CD4-positive, alpha-beta T cell (primary cell): Measurements from ENCODE around the gene INPP5A. TPM values are rescaled to one million over a fixed set of nuclear protein-coding genes. Genes with fewer than 3 reads are reported as not detected.

Experiments used
- ATAC-seq: fragments of 200-7000 bp; cut with Tn5 transposase; one replicate; pipeline ENCODE4 v1.10.0; 2022; ENCODE audit warnings: mild to moderate bottlenecking; ENCODE audit not compliant: poor library complexity
- CTCF ChIA-PET: fragments of 350-600 bp; sonication (Branson Sonifier 250); formaldehyde crosslinking; loops from one replicate; lab custom pipeline; 2021; ENCODE audit warnings: antibody characterized with exemption, inconsistent platforms; lab: Charles Lee
- POLR2A ChIA-PET: fragments of 350-600 bp; sonication (Branson Sonifier 250); formaldehyde crosslinking; loops from one replicate; lab custom pipeline; 2021; ENCODE audit warnings: antibody characterized with exemption, inconsistent platforms; lab: Charles Lee
- DNase-seq, 14 experiments: peaks; one replicate each; pipeline ENCODE4 v3.0.0-alpha.2; 2013 to 2020; ENCODE audit warnings: mixed read lengths in 2 of 14
- H3K27ac ChIP-seq, 2 donors: one replicate each; pipeline versions ENCODE4 v1.5.1 to v1.7.0; 2013; ENCODE audit warnings: low read length in 2 of 2, low read depth in 1 of 2, mild to moderate bottlenecking in 1 of 2
- H3K27me3 ChIP-seq, 2 experiments: 1 replicate in 1 of 2; 2 replicates in 1 of 2; pipeline versions ENCODE4 v1.6.1 to v1.7.0; 2013; ENCODE audit warnings: low read length in 2 of 2, control low read depth in 1 of 2, mild to moderate bottlenecking in 1 of 2, moderate library complexity in 1 of 2; ENCODE audit not compliant: insufficient read depth in 2 of 2, control insufficient read depth in 1 of 2
- H3K36me3 ChIP-seq: one replicate; pipeline ENCODE4 v1.6.1; 2013; ENCODE audit warnings: low read length, control low read depth; ENCODE audit not compliant: insufficient read depth
- H3K4me1 ChIP-seq: one replicate; pipeline ENCODE4 v1.6.1; 2013; ENCODE audit warnings: low read length, control low read depth; ENCODE audit not compliant: insufficient read depth
- H3K4me3 ChIP-seq: one replicate; pipeline ENCODE4 v1.5.1; 2013; ENCODE audit warnings: mild to moderate bottlenecking, low read length, moderate library complexity
- H3K9me3 ChIP-seq, 2 experiments: 1 replicate in 1 of 2; 2 replicates in 1 of 2; pipeline versions ENCODE4 v1.6.1 to v1.7.0; 2013; ENCODE audit warnings: low read length in 2 of 2, mild to moderate bottlenecking in 2 of 2, control low read depth in 1 of 2, moderate library complexity in 1 of 2; ENCODE audit not compliant: control insufficient read depth in 1 of 2, insufficient read depth in 1 of 2
- H3K27ac Mint-ChIP-seq: one replicate; pipeline ENCODE4 v1.8.0; 2020; ENCODE audit warnings: mixed read lengths
- H3K27me3 Mint-ChIP-seq: one replicate; pipeline ENCODE4 v1.8.0; 2021; ENCODE audit warnings: mixed read lengths
- H3K36me3 Mint-ChIP-seq: one replicate; pipeline ENCODE4 v1.8.0; 2021; ENCODE audit warnings: low read depth, mixed read lengths
- H3K4me1 Mint-ChIP-seq: one replicate; pipeline ENCODE4 v1.8.0; 2021; ENCODE audit warnings: low read depth, mixed read lengths
- H3K4me3 Mint-ChIP-seq: one replicate; pipeline ENCODE4 v1.8.0; 2020; ENCODE audit warnings: mild to moderate bottlenecking, mixed read lengths
- H3K9me3 Mint-ChIP-seq: one replicate; pipeline ENCODE4 v1.8.0; 2020; ENCODE audit warnings: mixed read lengths
- intact Hi-C, 2 experiments: fragments of 100-400 bp; cut with DNase I in 1 of 2; cut with micrococcal nuclease in 1 of 2; formaldehyde crosslinking; loops; one replicate each; pipeline versions ENCODE4 v1.15.1 to v1.9.0; 2023 to 2025; cut with DNase I, micrococcal nuclease
- total RNA-seq, 174 experiments: library from RNA in 2 of 174; stranded (reverse) in 2 of 174; gene quantifications; one replicate each; pipeline ENCODE4 v1.2.3 and lab custom pipeline; 2021 to 2026
- TF ChIP-seq, protein P1 (sequence below): fragments of 200-600 bp; IDR thresholded peaks from one replicate; pipeline ENCODE4 v1.8.0; 2022; ENCODE audit warnings: antibody characterized with exemption, mild to moderate bottlenecking

INPP5A gene
- total RNA-seq, 2 experiments from 2014 or later = 22.0 to 24.8 TPM

GRCh38 chr10:132687181-132687892 lies 149.8 kb downstream of the INPP5A start:
- no peak for DNase-seq
- Mint-ChIP-seq H3K36me3 (peaks cover 35% of the 10 kb centered on the region), H3K4me3 (no peak overlapping the region), H3K27me3 (no peaks in the 10 kb centered on the region), H3K9me3 (no peaks in the 10 kb centered on the region), H3K27ac (no peak overlapping the region), H3K4me1 (peaks cover 22% of the 10 kb centered on the region)
- no peak overlapping the region for H3K4me3 ChIP-seq
- peaks cover 14% of the 10 kb centered on the region for H3K36me3 ChIP-seq
- TF ChIP-seq, protein P1, sequence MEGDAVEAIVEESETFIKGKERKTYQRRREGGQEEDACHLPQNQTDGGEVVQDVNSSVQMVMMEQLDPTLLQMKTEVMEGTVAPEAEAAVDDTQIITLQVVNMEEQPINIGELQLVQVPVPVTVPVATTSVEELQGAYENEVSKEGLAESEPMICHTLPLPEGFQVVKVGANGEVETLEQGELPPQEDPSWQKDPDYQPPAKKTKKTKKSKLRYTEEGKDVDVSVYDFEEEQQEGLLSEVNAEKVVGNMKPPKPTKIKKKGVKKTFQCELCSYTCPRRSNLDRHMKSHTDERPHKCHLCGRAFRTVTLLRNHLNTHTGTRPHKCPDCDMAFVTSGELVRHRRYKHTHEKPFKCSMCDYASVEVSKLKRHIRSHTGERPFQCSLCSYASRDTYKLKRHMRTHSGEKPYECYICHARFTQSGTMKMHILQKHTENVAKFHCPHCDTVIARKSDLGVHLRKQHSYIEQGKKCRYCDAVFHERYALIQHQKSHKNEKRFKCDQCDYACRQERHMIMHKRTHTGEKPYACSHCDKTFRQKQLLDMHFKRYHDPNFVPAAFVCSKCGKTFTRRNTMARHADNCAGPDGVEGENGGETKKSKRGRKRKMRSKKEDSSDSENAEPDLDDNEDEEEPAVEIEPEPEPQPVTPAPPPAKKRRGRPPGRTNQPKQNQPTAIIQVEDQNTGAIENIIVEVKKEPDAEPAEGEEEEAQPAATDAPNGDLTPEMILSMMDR = no peak
- ATAC-seq = no peak
- intact Hi-C loops = no loop called here
- H3K9me3 ChIP-seq = peaks cover 0 to 16% of the 10 kb centered on the region in 2 experiments
- H3K27ac ChIP-seq = no peak overlapping the region
- ChIA-PET POLR2A (no interaction called here), CTCF (no interaction called here)
- no peaks in the 10 kb centered on the region for H3K27me3 ChIP-seq
- H3K4me1 ChIP-seq = peaks cover 20% of the 10 kb centered on the region

- H3K9me3 ChIP-seq = peaks cover 0 to 16% of the 10 kb centered on the region in 2 experiments
- Mint-ChIP-seq H3K27ac (no peak overlapping the region), H3K27me3 (no peaks in the 10 kb centered on the region), H3K4me1 (peaks cover 15% of the 10 kb centered on the region), H3K36me3 (peaks cover 42% of the 10 kb centered on the region), H3K4me3 (no peak overlapping the region), H3K9me3 (no peaks in the 10 kb centered on the region)
- no peak for ATAC-seq
- H3K4me3 ChIP-seq = no peak overlapping the region
- H3K36me3 ChIP-seq = peaks cover 14% of the 10 kb centered on the region
- H3K27ac ChIP-seq = no peak overlapping the region
- H3K4me1 ChIP-seq = peaks cover 20% of the 10 kb centered on the region
- no peak for DNase-seq
- no peaks in the 10 kb centered on the region for H3K27me3 ChIP-seq
- intact Hi-C loops = no loop called here
- POLR2A ChIA-PET = no interaction called here
- TF ChIP-seq, protein P1 = no peak
- CTCF ChIA-PET = no interaction called here
These were observed 150.4 kb downstream of the INPP5A start for GRCh38 chr10:132687893-132688579.

GRCh38 chr10:132688580-132689420 lies 151.2 kb downstream of the INPP5A start:
- CTCF ChIA-PET = no interaction called here
- peaks cover 10% of the 10 kb centered on the region for H3K4me1 Mint-ChIP-seq
- TF ChIP-seq, protein P1 = no peak
- H3K9me3 Mint-ChIP-seq = peaks cover 4% of the 10 kb centered on the region
- peaks cover 50% of the 10 kb centered on the region for H3K36me3 Mint-ChIP-seq
- POLR2A ChIA-PET = no interaction called here
- no peak overlapping the region for H3K4me3 ChIP-seq
- no peak overlapping the region for H3K4me3 Mint-ChIP-seq
- ATAC-seq = no peak
- no peak overlapping the region for H3K27ac ChIP-seq
- intact Hi-C loops = no loop called here
- H3K36me3 ChIP-seq = peaks cover 14% of the 10 kb centered on the region
- H3K27me3 Mint-ChIP-seq = no peaks in the 10 kb centered on the region
- DNase-seq = no peak
- H3K4me1 ChIP-seq = peaks cover 20% of the 10 kb centered on the region
- no peak overlapping the region for H3K27ac Mint-ChIP-seq
- H3K9me3 ChIP-seq = peaks cover 0 to 16% of the 10 kb centered on the region in 2 experiments
- H3K27me3 ChIP-seq = no peaks in the 10 kb centered on the region
